Endothelial cell (in vitro differentiated cells): ENCODE measurements around the gene CDK14. TPM values are rescaled to one million over a fixed set of nuclear protein-coding genes. Genes with fewer than 3 reads are reported as not detected.

Experiments used
- DNase-seq: peaks from one replicate; pipeline ENCODE4 v3.0.0; 2021; ENCODE audit warnings: low spot score
- H3K27ac Mint-ChIP-seq: one replicate; pipeline ENCODE4 v1.8.0; 2021; ENCODE audit warnings: mixed read lengths, inconsistent platforms; ENCODE audit not compliant: unreplicated experiment
- H3K27me3 Mint-ChIP-seq: one replicate; pipeline ENCODE4 v1.8.0; 2021; ENCODE audit warnings: mild to moderate bottlenecking, moderate library complexity, mixed read lengths, inconsistent platforms; ENCODE audit not compliant: unreplicated experiment
- H3K36me3 Mint-ChIP-seq: one replicate; pipeline ENCODE4 v1.8.0; 2021; ENCODE audit warnings: mild to moderate bottlenecking, low read depth, mixed read lengths, inconsistent platforms; ENCODE audit not compliant: unreplicated experiment
- H3K4me1 Mint-ChIP-seq: one replicate; pipeline ENCODE4 v1.8.0; 2021; ENCODE audit warnings: mild to moderate bottlenecking, mixed read lengths, inconsistent platforms; ENCODE audit not compliant: unreplicated experiment
- H3K4me3 Mint-ChIP-seq: one replicate; pipeline ENCODE4 v1.8.0; 2021; ENCODE audit warnings: mild to moderate bottlenecking, mixed read lengths, inconsistent platforms; ENCODE audit not compliant: unreplicated experiment
- H3K9me3 Mint-ChIP-seq: one replicate; pipeline ENCODE4 v1.8.0; 2021; ENCODE audit warnings: mixed read lengths, inconsistent platforms; ENCODE audit not compliant: unreplicated experiment
- total RNA-seq: library from RNA; stranded (reverse); fragmentation: NEBNext Ultra II Directional; extraction: Animal tissue kit (Norgen Biotek cat#: 25700); gene quantifications from one replicate; pipeline ENCODE4 v1.2.1, GENCODE V29; 2021; ENCODE audit not compliant: unreplicated experiment
- TF ChIP-seq, protein P1 (sequence below): fragments of 200-600 bp; sonication (generic); IDR thresholded peaks from one replicate; pipeline ENCODE4 v1.5.0; 2021; ENCODE audit warnings: antibody characterized with exemption; ENCODE audit not compliant: unreplicated experiment

Gene CDK14
- total RNA-seq, 1 donor from 2014 or later = 30.2 TPM

- TF ChIP-seq, protein P1, sequence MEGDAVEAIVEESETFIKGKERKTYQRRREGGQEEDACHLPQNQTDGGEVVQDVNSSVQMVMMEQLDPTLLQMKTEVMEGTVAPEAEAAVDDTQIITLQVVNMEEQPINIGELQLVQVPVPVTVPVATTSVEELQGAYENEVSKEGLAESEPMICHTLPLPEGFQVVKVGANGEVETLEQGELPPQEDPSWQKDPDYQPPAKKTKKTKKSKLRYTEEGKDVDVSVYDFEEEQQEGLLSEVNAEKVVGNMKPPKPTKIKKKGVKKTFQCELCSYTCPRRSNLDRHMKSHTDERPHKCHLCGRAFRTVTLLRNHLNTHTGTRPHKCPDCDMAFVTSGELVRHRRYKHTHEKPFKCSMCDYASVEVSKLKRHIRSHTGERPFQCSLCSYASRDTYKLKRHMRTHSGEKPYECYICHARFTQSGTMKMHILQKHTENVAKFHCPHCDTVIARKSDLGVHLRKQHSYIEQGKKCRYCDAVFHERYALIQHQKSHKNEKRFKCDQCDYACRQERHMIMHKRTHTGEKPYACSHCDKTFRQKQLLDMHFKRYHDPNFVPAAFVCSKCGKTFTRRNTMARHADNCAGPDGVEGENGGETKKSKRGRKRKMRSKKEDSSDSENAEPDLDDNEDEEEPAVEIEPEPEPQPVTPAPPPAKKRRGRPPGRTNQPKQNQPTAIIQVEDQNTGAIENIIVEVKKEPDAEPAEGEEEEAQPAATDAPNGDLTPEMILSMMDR = no peak
- Mint-ChIP-seq H3K4me3 (no peak overlapping the region), H3K4me1 (peaks cover 4% of the 10 kb centered on the region), H3K9me3 (no peaks in the 10 kb centered on the region), H3K27ac (no peak overlapping the region), H3K27me3 (no peaks in the 10 kb centered on the region), H3K36me3 (peaks cover 3% of the 10 kb centered on the region)
- DNase-seq = no peak
Observed at GRCh38 chr7:91067242-91067641, 471.1 kb downstream of the CDK14 start.

DNA sequence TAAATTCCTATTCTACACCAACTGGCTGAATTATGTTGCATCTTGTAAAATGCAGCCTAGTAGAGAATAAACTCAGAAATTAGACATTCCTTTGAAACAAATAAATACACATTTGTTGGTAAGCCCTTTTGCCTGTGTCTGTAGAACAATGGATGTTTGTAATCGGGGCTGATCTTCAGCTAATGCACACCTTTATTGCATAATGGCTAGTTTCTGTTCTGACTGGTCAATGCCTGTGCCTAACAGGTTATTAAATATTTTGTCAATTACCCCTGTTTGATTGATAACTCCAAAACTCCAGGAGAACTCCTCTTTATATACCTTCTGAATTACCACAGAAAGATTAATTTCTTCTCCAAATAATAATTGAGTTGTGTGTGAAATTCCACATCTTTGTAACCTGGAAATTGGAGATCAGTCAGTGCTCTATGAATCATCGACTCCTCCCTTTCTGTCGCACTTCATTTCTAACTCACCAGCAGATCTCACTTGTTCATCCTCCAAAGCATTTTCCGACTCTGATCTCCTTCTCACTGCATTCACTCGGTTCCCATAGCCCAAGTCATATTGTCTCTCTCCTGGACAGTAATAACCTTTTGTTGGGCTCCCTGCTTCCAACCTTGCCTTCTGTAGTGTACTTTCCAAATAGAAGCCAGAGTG lies 472.1 kb downstream of the CDK14 start:
- Mint-ChIP-seq H3K36me3 (no peaks in the 10 kb centered on the region), H3K27me3 (no peaks in the 10 kb centered on the region), H3K4me3 (no peak overlapping the region), H3K9me3 (no peaks in the 10 kb centered on the region), H3K4me1 (peaks cover 4% of the 10 kb centered on the region), H3K27ac (no peak overlapping the region)
- no peak for DNase-seq
- TF ChIP-seq, protein P1 = no peak

- no peaks in the 10 kb centered on the region for H3K36me3 Mint-ChIP-seq
- peaks cover 2% of the 10 kb centered on the region for H3K27me3 Mint-ChIP-seq
- peaks cover 4% of the 10 kb centered on the region for H3K4me1 Mint-ChIP-seq
- no peak for DNase-seq
- TF ChIP-seq, protein P1 = no peak
- no peak overlapping the region for H3K4me3 Mint-ChIP-seq
- H3K9me3 Mint-ChIP-seq = no peaks in the 10 kb centered on the region
- no peak overlapping the region for H3K27ac Mint-ChIP-seq
Observed at GRCh38 chr7:91069146-91069545, 473.0 kb downstream of the CDK14 start.

DNA sequence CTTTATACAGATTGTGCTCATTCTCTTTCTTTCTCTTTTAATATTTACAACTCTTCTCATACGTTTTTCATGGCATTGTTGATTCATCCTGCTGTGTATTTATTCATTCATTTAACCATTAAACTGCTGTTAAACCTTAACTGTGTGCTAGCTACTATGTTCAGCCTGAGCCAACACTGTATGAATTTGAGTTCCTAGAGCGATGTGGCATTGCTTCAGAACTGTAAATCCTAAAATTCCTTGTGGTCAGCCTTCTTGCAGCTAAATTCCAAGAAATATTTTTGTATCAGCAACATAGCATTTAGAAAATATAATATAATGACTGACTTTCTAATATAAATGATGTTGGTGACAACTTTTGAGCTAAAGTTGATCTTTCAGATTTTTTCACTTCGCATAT lies 483.4 kb downstream of the CDK14 start:
- Mint-ChIP-seq H3K27me3 (no peaks in the 10 kb centered on the region), H3K36me3 (no peaks in the 10 kb centered on the region), H3K9me3 (no peaks in the 10 kb centered on the region), H3K4me1 (peaks cover 7% of the 10 kb centered on the region), H3K27ac (no peak overlapping the region), H3K4me3 (no peak overlapping the region)
- TF ChIP-seq, protein P1 = no peak
- no peak for DNase-seq

DNA sequence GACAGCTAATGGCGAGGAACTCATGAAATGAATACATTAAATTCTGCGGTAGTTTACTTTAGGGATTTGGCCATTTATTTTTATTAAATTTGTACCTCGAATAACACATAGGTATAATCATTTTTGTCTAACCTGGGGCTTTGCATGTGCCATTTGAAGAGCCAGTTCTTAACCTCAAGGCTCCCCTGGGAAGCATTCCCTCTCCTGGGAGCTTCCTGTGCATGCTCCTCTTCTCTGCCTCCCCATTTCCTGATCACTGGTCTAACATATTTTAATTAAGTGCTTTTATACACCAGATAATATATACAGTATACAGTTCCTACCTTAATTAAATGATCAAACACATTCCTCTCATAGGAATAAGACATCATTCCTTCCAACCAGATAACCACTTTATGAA lies 484.2 kb downstream of the CDK14 start:
- H3K27ac Mint-ChIP-seq = no peak overlapping the region
- DNase-seq = no peak
- no peaks in the 10 kb centered on the region for H3K36me3 Mint-ChIP-seq
- no peak overlapping the region for H3K4me3 Mint-ChIP-seq
- H3K27me3 Mint-ChIP-seq = no peaks in the 10 kb centered on the region
- TF ChIP-seq, protein P1 = no peak
- H3K9me3 Mint-ChIP-seq = no peaks in the 10 kb centered on the region
- peaks cover 10% of the 10 kb centered on the region for H3K4me1 Mint-ChIP-seq
